Activated naive CD4-positive, alpha-beta T cell treated with anti-CD3 and anti-CD28 coated beads, Interleukin-2, amount 50 U/mL, for 72 hours (primary cell): Measurements from ENCODE around the gene RUNX1. TPM values are rescaled to one million over a fixed set of nuclear protein-coding genes. Genes with fewer than 3 reads are reported as not detected.

ENCODE experiments used
- ATAC-seq, 2 donors: fragments of 150-1000 bp; cut with Tn5 transposase; 2 replicates each; pipeline ENCODE4 v1.10.0; 2021; ENCODE audit warnings: mild to moderate bottlenecking in 2 of 2, moderate library complexity in 2 of 2
- DNase-seq, 2 donors: peaks; one replicate each; pipeline ENCODE4 v3.0.0; 2021 to 2022; ENCODE audit warnings: low spot score in 2 of 2
- H3K27ac Mint-ChIP-seq, 2 donors: one replicate each; pipeline ENCODE4 v1.8.0; 2022; ENCODE audit warnings: mild to moderate bottlenecking in 2 of 2, mixed read lengths in 2 of 2
- H3K36me3 Mint-ChIP-seq, 2 donors: one replicate each; pipeline ENCODE4 v1.8.0; 2022; ENCODE audit warnings: mixed read lengths in 2 of 2
- H3K9me3 Mint-ChIP-seq, 2 donors: one replicate each; pipeline ENCODE4 v1.8.0; 2022; ENCODE audit warnings: mixed read lengths in 2 of 2
- total RNA-seq, 2 donors: library from RNA; stranded (reverse); gene quantifications; one replicate each; pipeline ENCODE4 v1.2.3, GENCODE V29; 2022

RUNX1 gene
- total RNA-seq, 2 donors from 2014 or later = 44.9 to 80.4 TPM

GRCh38 chr21:35032474-35033263 lies 16.4 kb downstream of the RUNX1 start:
- Mint-ChIP-seq H3K9me3 (peaks cover 5 to 9% of the 10 kb centered on the region in 2 donors), H3K27ac (no peak overlapping the region), H3K36me3 (peaks cover 24 to 36% of the 10 kb centered on the region in 2 donors)
- ATAC-seq (no peak), DNase-seq (no peak)

GRCh38 chr21:35028451-35028978 lies 20.6 kb downstream of the RUNX1 start:
- H3K36me3 Mint-ChIP-seq = peaks cover 15 to 28% of the 10 kb centered on the region in 2 donors

GRCh38 chr21:35027563-35028450 lies 21.3 kb downstream of the RUNX1 start:
- H3K9me3 Mint-ChIP-seq = peaks cover 2 to 5% of the 10 kb centered on the region in 2 donors
- no peak for DNase-seq
- peaks cover 11 to 26% of the 10 kb centered on the region in 2 donors for H3K36me3 Mint-ChIP-seq
- ATAC-seq = no peak
- H3K27ac Mint-ChIP-seq = peak overlapping the region; percentile 34 to 89

More at GRCh38 chr21:35028451-35028978, 20.6 kb downstream of the RUNX1 start:
- Mint-ChIP-seq H3K27ac (peak overlapping the region; percentile 26 to 69), H3K9me3 (peaks cover 5 to 9% of the 10 kb centered on the region in 2 donors)
- no peak for DNase-seq
- ATAC-seq = no peak

GRCh38 chr21:35026617-35027562 lies 22.2 kb downstream of the RUNX1 start:
- Mint-ChIP-seq H3K27ac (peak overlapping the region; percentile 89 to 92), H3K36me3 (peaks cover 8 to 20% of the 10 kb centered on the region in 2 donors), H3K9me3 (peaks cover 0 to 3% of the 10 kb centered on the region in 2 donors)
- peak; percentile 66 to 67 for ATAC-seq
- peak; percentile 75 to 76 for DNase-seq

- ATAC-seq (no peak), DNase-seq (no peak)
- H3K27ac Mint-ChIP-seq = peak overlapping the region; percentile 89 to 92
- peaks cover 0 to 3% of the 10 kb centered on the region in 2 donors for H3K9me3 Mint-ChIP-seq
- peaks cover 8 to 13% of the 10 kb centered on the region in 2 donors for H3K36me3 Mint-ChIP-seq
Observed at GRCh38 chr21:35026153-35026500, 23.0 kb downstream of the RUNX1 start.

GRCh38 chr21:35025206-35026152 lies 23.6 kb downstream of the RUNX1 start:
- H3K9me3 Mint-ChIP-seq = peaks cover 0 to 3% of the 10 kb centered on the region in 2 donors
- peak in 1 of 2 donors; percentile 17 for ATAC-seq
- no peak for DNase-seq
- H3K27ac Mint-ChIP-seq = peak overlapping the region; percentile 89 to 92
- peaks cover 8 to 9% of the 10 kb centered on the region in 2 donors for H3K36me3 Mint-ChIP-seq

- ATAC-seq = peak; percentile 46 to 79
- no peak for DNase-seq
- Mint-ChIP-seq H3K36me3 (peaks cover 4 to 9% of the 10 kb centered on the region in 2 donors), H3K27ac (peak overlapping the region; percentile 89 to 90), H3K9me3 (peaks cover 0 to 1% of the 10 kb centered on the region in 2 donors)
Observed at GRCh38 chr21:35024513-35024912, 24.6 kb downstream of the RUNX1 start.

- no peak for ATAC-seq
- H3K9me3 Mint-ChIP-seq = no peaks in the 10 kb centered on the region
- DNase-seq = no peak
- peaks cover 4 to 9% of the 10 kb centered on the region in 2 donors for H3K36me3 Mint-ChIP-seq
- peak overlapping the region; percentile 89 to 90 for H3K27ac Mint-ChIP-seq
Observed at GRCh38 chr21:35024071-35024420, 25.1 kb downstream of the RUNX1 start.

- no peaks in the 10 kb centered on the region for H3K9me3 Mint-ChIP-seq
- H3K27ac Mint-ChIP-seq = peak overlapping the region; percentile 89 to 96
- ATAC-seq (no peak), DNase-seq (no peak)
- peaks cover 2 to 9% of the 10 kb centered on the region in 2 donors for H3K36me3 Mint-ChIP-seq
Observed at GRCh38 chr21:35023396-35024070, 25.6 kb downstream of the RUNX1 start.

GRCh38 chr21:35021546-35021945 lies 27.6 kb downstream of the RUNX1 start:
- Mint-ChIP-seq H3K9me3 (no peaks in the 10 kb centered on the region), H3K36me3 (peaks cover 0 to 9% of the 10 kb centered on the region in 2 donors), H3K27ac (peak overlapping the region; percentile 2 to 67)
- DNase-seq (no peak), ATAC-seq (no peak)

GRCh38 chr21:35020902-35021301 lies 28.2 kb downstream of the RUNX1 start:
- ATAC-seq = peak; percentile 16 to 70
- Mint-ChIP-seq H3K36me3 (peaks cover 0 to 9% of the 10 kb centered on the region in 2 donors), H3K27ac (peak overlapping the region in 1 of 2 donors; percentile 67), H3K9me3 (no peaks in the 10 kb centered on the region)
- DNase-seq = no peak

- peak; percentile 3 to 68 for ATAC-seq
- DNase-seq = no peak
- H3K36me3 Mint-ChIP-seq = peaks cover 0 to 9% of the 10 kb centered on the region in 2 donors
- H3K27ac Mint-ChIP-seq = peak overlapping the region in 1 of 2 donors; percentile 67
- no peaks in the 10 kb centered on the region for H3K9me3 Mint-ChIP-seq
Observed at GRCh38 chr21:35020436-35020835, 28.7 kb downstream of the RUNX1 start.

GRCh38 chr21:35019631-35020032 lies 29.5 kb downstream of the RUNX1 start:
- no peak for ATAC-seq
- DNase-seq = no peak
- Mint-ChIP-seq H3K27ac (no peak overlapping the region), H3K9me3 (no peaks in the 10 kb centered on the region), H3K36me3 (peaks cover 0 to 9% of the 10 kb centered on the region in 2 donors)

GRCh38 chr21:35017256-35017655 lies 31.8 kb downstream of the RUNX1 start:
- Mint-ChIP-seq H3K36me3 (no peaks in the 10 kb centered on the region), H3K27ac (no peak overlapping the region), H3K9me3 (no peaks in the 10 kb centered on the region)
- ATAC-seq (no peak), DNase-seq (no peak)
